ENCODE data around the gene ZNF618. TPM values are rescaled to one million over a fixed set of nuclear protein-coding genes. Genes with fewer than 3 reads are reported as not detected.

The ZNF618 gene
- total RNA-seq, 1 experiment from 2014 or later = 29.4 TPM

GRCh38 chr9:114046875-114047274 lies 170.8 kb downstream of the ZNF618 start:
- DNase-seq (ENCODE audit: low spot score) = no peak
- no TSS peak for BruUV-seq (replicated peaks)
- Histone ChIP-seq H3K36me3 (ENCODE audit: insufficient read depth, low read length, poor library complexity, severe bottlenecking) (peaks cover 16% of the 10 kb centered on the region), H3K9me3 (ENCODE audit: low read depth, low read length, poor library complexity, severe bottlenecking) (no peaks in the 10 kb centered on the region), H3K27me3 (replicated peaks; ENCODE audit: insufficient read depth, low read depth, low read length, poor library complexity) (no peaks in the 10 kb centered on the region), H3K4me1 (ENCODE audit: insufficient read depth, low read length, poor library complexity, severe bottlenecking) (no peaks in the 10 kb centered on the region), H3K27ac (ENCODE audit: low read depth, low read length, poor library complexity, severe bottlenecking) (no peak overlapping the region), H3K4me3 (ENCODE audit: low read depth, low read length, poor library complexity, severe bottlenecking) (no peak overlapping the region)
- CTCF ChIA-PET = no interaction called here
- no peak for TF ChIP-seq EZH2 (IDR thresholded peaks at IDR 0.05; ENCODE audit: borderline replicate concordance, low read depth, low read length, poor library complexity, severe bottlenecking)
- POLR2A ChIA-PET (ENCODE audit: low non-redundant PET) = no interaction called here
- intact Hi-C loops (cut with micrococcal nuclease; ENCODE audit: unreplicated experiment) = loop anchor here (2.0 kb wide), 1 partner anchor 240 kb away; no protein-coding TSS in a partner anchor

- H3K36me3 ChIP-seq (ENCODE audit: insufficient read depth, low read length, poor library complexity, severe bottlenecking) = peaks cover 16% of the 10 kb centered on the region
- ChIA-PET CTCF (no interaction called here), POLR2A (ENCODE audit: low non-redundant PET) (no interaction called here)
- H3K4me1 ChIP-seq (ENCODE audit: insufficient read depth, low read length, poor library complexity, severe bottlenecking) = no peaks in the 10 kb centered on the region
- BruUV-seq (replicated peaks) = no TSS peak
- no peaks in the 10 kb centered on the region for H3K9me3 ChIP-seq (ENCODE audit: low read depth, low read length, poor library complexity, severe bottlenecking)
- no peaks in the 10 kb centered on the region for H3K27me3 ChIP-seq (replicated peaks; ENCODE audit: insufficient read depth, low read depth, low read length, poor library complexity)
- no peak overlapping the region for H3K27ac ChIP-seq (ENCODE audit: low read depth, low read length, poor library complexity, severe bottlenecking)
- peak; percentile 26 for DNase-seq (ENCODE audit: low spot score)
- H3K4me3 ChIP-seq (ENCODE audit: low read depth, low read length, poor library complexity, severe bottlenecking) = no peak overlapping the region
- intact Hi-C loops (cut with micrococcal nuclease; ENCODE audit: unreplicated experiment) = loop anchor here (2.0 kb wide), 1 partner anchor 241 kb away; no protein-coding TSS in a partner anchor
- TF ChIP-seq EZH2 (IDR thresholded peaks at IDR 0.05; ENCODE audit: borderline replicate concordance, low read depth, low read length, poor library complexity, severe bottlenecking) (no peak), CTCF (conservative IDR thresholded peaks at IDR 0.05; ENCODE audit: low read depth, low read length) (peak; percentile 34; the same call in 1 of the 2 replicates)
Measured at GRCh38 chr9:114047717-114048116, 171.6 kb downstream of the ZNF618 start.

GRCh38 chr9:114048533-114049415 lies 172.7 kb downstream of the ZNF618 start:
- CTCF ChIA-PET = no interaction called here
- no peak overlapping the region for H3K4me3 ChIP-seq (ENCODE audit: low read depth, low read length, poor library complexity, severe bottlenecking)

More at GRCh38 chr9:114048533-114049415, 172.7 kb downstream of the ZNF618 start:
- BruUV-seq (replicated peaks) = no TSS peak
- no peak for DNase-seq (ENCODE audit: low spot score)
- H3K27me3 ChIP-seq (replicated peaks; ENCODE audit: insufficient read depth, low read depth, low read length, poor library complexity) = no peaks in the 10 kb centered on the region
- no peaks in the 10 kb centered on the region for H3K9me3 ChIP-seq (ENCODE audit: low read depth, low read length, poor library complexity, severe bottlenecking)
- POLR2A ChIA-PET (ENCODE audit: low non-redundant PET) = no interaction called here
- H3K4me1 ChIP-seq (ENCODE audit: insufficient read depth, low read length, poor library complexity, severe bottlenecking) = no peaks in the 10 kb centered on the region
- intact Hi-C loops (cut with micrococcal nuclease; ENCODE audit: unreplicated experiment) = no loop called here
- TF ChIP-seq CTCF (conservative IDR thresholded peaks at IDR 0.05; ENCODE audit: low read depth, low read length) = no peak
- no peak for TF ChIP-seq EZH2 (IDR thresholded peaks at IDR 0.05; ENCODE audit: borderline replicate concordance, low read depth, low read length, poor library complexity, severe bottlenecking)
- no peak overlapping the region for H3K27ac ChIP-seq (ENCODE audit: low read depth, low read length, poor library complexity, severe bottlenecking)
- H3K36me3 ChIP-seq (ENCODE audit: insufficient read depth, low read length, poor library complexity, severe bottlenecking) = peaks cover 16% of the 10 kb centered on the region

Measured in A673 (cell line).